HepG2 (cell line): ENCODE measurements around the gene TSPAN31.

Source experiments
- GABPA ChIP-seq, 2 experiments: IDR thresholded peaks; 2 replicates each; pipeline ENCODE4 v1.6.1; 2011 to 2016; ENCODE audit warnings: low read depth in 2 of 2, low read length in 1 of 2, missing biosample characterization in 1 of 2, missing genetic modification characterization in 1 of 2
- HINFP ChIP-seq: sonication (generic); formaldehyde crosslinking; IDR thresholded peaks from 2 replicates; pipeline ENCODE4 v1.4.0; 2020; ENCODE audit warnings: low read depth, mild to moderate bottlenecking, missing genetic modification reagents
- POLR2A ChIP-seq, 2 experiments: IDR thresholded peaks; 2 replicates each; pipeline ENCODE4 v1.6.1; 2011; ENCODE audit warnings: low read depth in 2 of 2, low read length in 2 of 2, mild to moderate bottlenecking in 1 of 2, moderate library complexity in 1 of 2; ENCODE audit not compliant: insufficient read depth in 1 of 2
- POLR2AphosphoS5 ChIP-seq: IDR thresholded peaks from 2 replicates; pipeline ENCODE4 v1.6.1; 2012; ENCODE audit warnings: low read depth, low read length
- PTBP1 ChIP-seq: fragments of 200-400 bp; formaldehyde crosslinking; IDR thresholded peaks from 2 replicates; pipeline ENCODE4 v1.6.1; 2018; ENCODE audit warnings: low read length, low read depth; ENCODE audit not compliant: poor library complexity, severe bottlenecking
- ZNF788 ChIP-seq: sonication (generic); formaldehyde crosslinking; IDR thresholded peaks from 2 replicates; pipeline ENCODE4 v1.5.0; 2020; ENCODE audit warnings: mild to moderate bottlenecking, missing genetic modification reagents, borderline replicate concordance

- TF ChIP-seq HINFP (CRISPR knock-in tag), result no peak
- TF ChIP-seq POLR2AphosphoS5, result no peak
- no peak for TF ChIP-seq ZNF788 (CRISPR knock-in tag)
- TF ChIP-seq GABPA (IDR thresholded peaks at IDR 0.05; ENCODE audit: low read depth, low read length), result no peak
- TF ChIP-seq GABPA (CRISPR knock-in tag; IDR thresholded peaks at IDR 0.05; ENCODE audit: low read depth), result no peak
- no peak for TF ChIP-seq POLR2A (IDR thresholded peaks at IDR 0.05; ENCODE audit: insufficient read depth in 1 of 2, low read depth in 2 of 2, low read length in 2 of 2)
- no peak for TF ChIP-seq PTBP1
Measured at GRCh38 chr12:57738661-57739237, 6.1 kb upstream of the TSPAN31 start, which contains the start of gene AGAP2.
